NCI-H146 (cell line): ENCODE measurements around the gene FCAR.
"Not testable (repeated sequence)": the region's sequence is repeated elsewhere in the genome, so short reads cannot be mapped to it uniquely, and the experiment has no call there.

Experiments
- DNase-seq: peaks from one replicate; lab custom pipeline; 2025; lab: John Stamatoyannopoulos, UW

The FCAR gene

DNA sequence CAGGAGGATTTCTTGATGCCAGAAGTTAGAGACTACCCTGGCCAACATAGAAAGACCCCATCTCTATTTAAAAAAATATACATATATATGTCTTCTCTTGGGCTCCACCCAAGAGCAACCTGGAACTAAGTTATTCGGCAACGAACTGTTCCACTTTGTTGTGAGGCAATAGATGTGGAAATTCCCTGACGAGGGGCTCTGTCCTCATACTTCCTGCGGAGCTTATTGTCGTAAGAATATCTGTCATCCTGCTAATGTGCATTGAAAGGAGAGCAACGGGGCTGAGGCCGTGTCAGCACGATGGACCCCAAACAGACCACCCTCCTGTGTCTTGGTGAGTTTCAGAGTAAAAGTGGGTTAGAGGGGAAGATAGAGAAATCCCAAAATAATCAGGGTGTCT, at the start of gene FCAR:
Gene FCAR, plus strand, starts transcription at position 246 of the 400 bp plus-strand sequence. Its CDS starts 55 bp downstream, at position 301.
- DNase-seq, result no peak

DNA sequence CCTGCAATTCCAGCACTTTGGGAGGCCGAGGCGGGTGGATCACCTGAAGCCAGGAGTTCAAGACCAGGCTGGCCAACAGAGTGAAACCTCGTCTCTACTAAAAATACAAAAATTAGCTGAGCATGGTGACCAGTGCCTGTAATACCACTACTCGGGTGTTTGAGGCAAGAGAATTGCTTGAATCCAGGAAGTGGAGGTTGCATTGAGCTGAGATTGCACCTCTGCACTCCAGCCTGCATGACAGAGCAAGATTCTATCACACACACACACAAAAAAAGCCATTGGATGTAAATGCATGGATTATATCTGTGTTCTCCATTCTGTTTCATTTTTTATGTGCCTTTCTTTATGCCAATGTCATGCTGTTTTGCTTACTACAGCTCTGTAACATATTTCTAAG, 49.6 kb upstream of the FCAR start:
- not testable (repeated sequence) for DNase-seq

DNA sequence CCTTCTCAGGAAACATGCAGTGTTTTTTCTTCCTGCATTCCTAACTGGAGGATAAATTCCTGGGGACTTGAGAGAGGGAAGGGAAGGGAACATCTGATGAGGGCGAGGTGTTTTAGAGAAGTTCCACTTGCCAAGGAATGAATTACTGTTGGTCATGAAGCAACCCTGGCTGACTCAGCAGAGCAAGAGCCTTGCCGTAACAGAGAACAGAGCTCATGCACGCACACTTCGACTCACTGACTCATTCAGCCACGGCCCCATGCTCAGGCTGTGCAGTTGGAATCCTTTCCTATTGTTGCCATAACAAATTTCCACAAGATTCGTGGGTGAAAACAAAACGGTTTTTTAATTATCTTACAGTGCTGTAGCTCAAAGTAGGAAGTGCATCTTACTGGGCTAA, 48.7 kb upstream of the FCAR start:
- not testable (repeated sequence) for DNase-seq

DNA sequence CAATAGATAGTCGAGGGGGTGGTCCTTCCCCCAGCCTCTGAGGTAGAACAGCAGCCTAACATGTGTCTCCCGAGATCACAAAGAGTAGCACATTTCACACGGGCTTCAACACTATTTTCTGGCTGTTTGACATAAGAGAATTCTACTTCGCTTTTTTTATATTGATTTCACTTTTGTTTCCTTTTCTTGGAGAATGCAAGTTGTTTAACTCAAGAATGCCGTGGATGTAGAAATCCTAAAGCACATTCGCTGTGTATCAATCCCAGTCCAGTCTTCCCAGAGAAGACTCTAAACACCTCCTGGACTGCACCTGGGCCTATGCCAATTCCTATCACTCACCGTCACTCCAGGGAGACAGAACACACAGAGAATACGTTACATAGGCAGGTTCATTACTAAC, 46.0 kb upstream of the FCAR start:
- not testable (repeated sequence) for DNase-seq

DNA sequence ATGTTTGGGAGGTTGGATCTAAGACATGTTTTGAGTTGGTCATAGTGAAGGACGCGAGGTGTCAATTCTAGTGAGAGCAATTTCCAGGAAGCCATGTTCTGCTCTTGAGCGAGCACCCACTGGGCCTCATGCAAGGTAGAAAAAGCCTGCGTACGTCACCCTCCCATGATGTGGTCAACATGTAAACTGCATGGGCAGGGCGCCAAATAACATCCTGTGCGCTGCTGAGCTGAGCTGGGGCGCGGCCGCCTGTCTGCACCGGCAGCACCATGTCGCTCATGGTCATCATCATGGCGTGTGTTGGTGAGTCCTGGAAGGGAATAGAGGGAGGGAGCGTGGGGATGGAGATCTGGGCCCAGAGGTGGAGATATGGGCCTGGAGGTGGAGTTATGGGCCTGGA, 41.5 kb upstream of the FCAR start, which contains the start of gene KIR2DS4:
Gene KIR2DS4, plus strand, starts transcription at position 181 of the 400 bp plus-strand sequence.
- not testable (repeated sequence) for DNase-seq

DNA sequence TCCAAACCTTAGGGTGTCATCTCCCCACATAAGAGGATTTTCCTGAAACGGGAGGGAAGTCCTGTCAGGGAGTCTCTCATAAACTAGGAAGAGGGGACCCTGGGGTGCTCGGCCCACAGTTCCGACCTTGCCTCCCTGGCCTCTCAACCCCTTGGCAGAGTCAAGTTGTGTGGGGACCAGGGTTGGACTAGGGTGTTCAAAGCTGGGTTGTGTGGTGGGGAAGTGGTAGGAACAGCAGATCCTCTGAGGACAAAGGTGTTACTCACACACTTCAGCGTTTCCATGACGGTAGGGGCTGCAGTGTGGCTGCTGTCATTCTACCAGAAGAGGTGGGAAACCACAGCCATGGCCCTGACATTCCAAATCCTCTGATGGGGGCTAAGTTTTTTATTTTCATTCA, 38.9 kb upstream of the FCAR start:
- not testable (repeated sequence) for DNase-seq

DNA sequence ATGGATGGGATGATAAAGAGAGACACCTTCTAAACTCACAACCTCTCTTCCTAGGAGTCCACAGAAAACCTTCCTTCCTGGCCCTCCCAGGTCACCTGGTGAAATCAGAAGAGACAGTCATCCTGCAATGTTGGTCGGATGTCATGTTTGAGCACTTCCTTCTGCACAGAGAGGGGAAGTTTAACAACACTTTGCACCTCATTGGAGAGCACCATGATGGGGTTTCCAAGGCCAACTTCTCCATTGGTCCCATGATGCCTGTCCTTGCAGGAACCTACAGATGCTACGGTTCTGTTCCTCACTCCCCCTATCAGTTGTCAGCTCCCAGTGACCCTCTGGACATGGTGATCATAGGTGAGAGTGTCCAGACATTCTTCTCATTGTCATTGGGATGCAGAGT, 36.5 kb upstream of the FCAR start:
- not testable (repeated sequence) for DNase-seq

DNA sequence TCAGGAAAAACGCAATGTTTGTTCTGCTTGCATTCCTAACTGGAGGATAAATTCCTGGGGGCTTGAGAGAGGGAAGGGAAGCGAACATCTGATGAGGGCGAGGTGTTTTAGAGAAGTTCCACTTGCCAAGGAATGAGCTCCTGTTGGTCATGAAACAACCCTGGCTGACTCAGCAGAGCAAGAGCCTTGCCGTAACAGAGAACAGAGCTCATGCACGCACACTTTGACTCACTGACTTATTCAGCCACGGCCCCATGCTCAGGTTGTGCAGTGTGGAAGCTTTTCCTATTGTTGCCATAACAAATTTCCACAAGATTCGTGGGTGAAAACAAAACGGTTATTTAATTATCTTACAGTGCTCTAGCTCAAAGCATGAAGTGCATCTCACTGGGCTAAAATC, 30.9 kb upstream of the FCAR start:
- DNase-seq, result not testable (repeated sequence)

DNA sequence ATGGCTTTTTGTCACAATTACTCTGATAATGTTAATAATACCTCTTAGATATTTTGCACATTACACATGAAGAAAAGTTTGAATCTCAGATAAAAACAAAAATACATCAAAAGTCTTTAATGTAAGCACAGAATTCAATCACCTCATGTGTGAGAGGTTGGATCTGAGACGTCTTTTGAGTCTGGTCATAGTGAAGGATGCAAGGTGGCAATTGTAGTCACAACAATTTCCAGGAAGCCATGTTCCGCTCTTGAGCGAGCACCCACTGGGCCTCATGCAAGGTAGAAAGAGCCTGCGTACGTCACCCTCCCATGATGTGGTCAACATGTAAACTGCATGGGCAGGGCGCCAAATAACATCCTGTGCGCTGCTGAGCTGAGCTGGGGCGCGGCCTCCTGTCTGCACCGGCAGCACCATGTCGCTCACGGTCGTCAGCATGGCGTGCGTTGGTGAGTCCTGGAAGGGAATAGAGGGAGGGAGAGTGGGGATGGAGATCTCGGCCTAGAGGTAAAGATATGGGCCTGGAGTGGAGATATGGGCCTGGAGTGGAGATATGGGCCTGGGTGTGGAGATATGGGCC, 23.9 kb upstream of the FCAR start, which contains the start of gene KIR3DL2:
Gene KIR3DL2, plus strand, starts transcription at position 383 of the 580 bp plus-strand sequence. Its CDS starts 33 bp downstream, at position 416.
- not testable (repeated sequence) for DNase-seq

DNA sequence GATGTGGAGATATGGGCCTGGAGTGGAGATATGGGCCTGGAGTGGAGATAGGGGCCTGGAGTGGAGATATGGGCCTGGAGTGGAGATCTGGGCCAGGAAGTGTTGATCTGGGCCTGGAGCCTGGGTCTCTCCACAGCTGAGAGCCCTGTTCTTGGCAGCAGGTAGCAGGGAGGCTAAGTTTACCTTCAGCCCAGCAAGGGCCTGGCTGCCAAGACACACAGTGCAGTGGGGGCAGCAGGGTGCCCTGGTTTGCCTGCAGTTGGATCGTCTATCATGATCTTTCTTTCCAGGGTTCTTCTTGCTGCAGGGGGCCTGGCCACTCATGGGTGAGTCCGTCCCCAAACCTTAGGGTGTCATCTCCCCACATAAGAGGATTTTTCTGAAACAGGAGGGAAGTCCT, 23.1 kb upstream of the FCAR start:
- no peak for DNase-seq

DNA sequence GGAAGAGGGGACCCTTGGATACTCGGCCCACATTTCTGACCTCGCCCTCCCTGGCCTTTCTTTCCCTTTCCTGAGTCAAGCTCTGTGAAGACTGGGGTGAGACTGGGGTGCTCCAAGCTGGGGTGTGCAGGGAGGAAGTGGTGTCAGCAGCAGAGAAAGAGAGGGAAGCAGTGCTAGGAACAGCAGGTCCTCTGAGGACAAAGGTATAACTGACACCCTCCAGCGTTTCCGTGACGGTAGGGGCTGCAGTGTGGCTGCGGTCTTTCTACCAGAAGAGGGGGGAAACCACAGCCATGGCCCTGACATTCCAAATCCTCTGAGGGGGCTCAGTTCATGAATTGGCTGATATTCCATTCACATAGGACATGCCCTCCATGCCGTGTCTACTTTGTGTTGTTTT, 22.7 kb upstream of the FCAR start:
- no peak for DNase-seq

DNA sequence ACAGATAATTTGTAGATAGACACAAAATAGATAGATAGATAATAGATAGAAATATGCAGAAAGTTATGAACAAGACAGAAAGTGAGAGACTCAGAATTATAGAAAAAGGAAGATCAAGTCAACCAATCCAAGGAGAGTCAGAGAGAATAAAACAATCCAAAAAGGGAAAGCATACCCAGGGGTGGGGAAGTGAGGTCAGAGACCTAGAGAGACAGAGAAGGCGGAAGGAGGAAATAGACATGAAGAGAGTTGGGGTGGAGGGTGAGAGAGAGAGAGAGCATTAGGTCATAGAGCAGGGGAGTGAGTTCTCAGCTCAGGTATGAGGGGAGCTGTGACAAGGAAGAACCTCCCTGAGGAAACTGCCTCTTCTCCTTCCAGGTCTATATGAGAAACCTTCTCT, 18.8 kb upstream of the FCAR start:
- not testable (repeated sequence) for DNase-seq

DNA sequence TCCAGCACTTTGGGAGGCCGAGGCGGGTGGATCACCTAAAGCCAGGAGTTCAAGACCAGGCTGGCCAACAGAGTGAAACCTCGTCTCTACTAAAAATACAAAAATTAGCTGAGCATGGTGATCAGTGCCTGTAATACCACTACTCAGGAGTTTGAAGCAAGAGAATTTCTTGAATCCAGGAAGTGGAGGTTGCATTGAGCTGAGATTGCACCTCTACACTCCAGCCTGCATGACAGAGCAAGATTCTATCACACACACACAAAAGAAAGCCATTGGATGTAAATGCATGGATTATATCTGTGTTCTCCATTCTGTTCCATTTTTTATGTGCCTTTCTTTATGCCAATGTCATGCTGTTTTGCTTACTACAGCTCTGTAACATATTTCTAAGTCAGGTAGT, 15.6 kb upstream of the FCAR start:
- DNase-seq, result not testable (repeated sequence)

DNA sequence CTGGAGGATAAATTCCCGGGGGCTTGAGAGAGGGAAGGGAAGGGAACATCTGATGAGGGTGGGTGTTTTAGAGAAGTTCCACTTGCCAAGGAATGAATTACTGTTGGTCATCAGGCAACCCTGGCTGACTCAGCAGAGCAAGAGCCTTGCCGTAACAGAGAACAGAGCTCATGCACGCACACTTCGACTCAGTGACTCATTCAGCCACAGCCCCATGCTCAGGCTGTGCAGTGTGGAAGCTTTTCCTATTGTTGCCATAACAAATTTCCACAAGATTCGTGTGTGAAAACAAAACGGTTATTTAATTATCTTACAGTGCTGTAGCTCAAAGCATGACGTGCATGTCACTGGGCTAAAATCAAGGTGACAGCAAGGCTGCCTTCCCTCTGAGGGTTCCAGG, 14.6 kb upstream of the FCAR start:
- not testable (repeated sequence) for DNase-seq

DNA sequence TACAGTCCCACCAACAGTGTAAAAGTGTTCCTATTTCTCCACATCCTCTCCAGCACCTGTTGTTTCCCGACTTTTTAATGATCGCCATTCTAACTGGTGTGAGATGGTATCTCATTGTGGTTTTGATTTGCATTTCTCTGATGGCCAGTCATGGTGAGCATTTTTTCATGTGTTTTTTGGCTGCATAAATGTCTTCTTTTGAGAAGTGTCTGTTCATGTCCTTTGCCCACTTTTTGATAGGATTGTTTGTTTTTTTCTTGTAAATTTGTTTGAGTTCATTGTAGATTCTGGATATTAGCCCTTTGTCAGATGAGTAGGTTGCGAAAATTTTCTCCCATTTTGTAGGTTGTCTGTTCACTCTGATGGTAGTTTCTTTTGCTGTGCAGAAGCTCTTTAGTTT, 10.6 kb upstream of the FCAR start:
- DNase-seq, result not testable (repeated sequence)

DNA sequence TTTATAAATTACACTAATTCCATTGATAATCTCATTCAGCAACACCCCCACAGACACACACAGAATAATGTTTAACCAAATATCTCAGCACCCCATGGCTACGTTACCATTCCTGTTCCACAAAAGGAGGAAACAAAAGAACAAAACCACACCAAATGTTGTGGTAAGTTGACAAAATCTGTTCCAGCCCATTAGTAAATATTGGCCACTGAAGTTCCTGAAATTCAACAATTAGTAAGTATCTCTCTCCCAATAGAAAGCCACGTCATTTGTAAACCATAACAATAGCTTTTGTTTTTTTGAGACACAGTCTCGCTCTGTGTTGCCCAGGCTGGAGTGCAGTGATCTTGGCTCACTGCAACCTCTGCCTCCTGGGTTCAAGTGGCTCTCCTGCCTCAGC, 2.3 kb upstream of the FCAR start:
- no peak for DNase-seq

DNA sequence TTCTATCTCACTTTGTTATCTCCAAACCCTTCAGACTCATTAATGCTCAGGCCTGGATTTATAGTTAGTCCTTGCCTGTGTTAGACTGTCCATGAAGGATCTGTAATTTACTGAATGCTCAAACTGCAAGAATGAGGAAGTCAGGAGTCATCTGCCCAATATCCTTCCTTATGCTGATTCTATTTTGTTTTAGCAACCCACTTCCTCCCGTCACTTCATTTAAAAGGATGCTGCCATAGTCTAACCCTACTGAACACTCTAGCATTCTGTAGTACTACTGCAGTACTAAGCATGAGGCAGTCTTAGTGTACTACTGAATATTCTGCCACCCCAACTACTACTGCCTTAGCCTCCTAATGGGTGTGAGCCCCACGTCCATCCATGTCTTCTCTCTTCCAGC, 1.5 kb downstream of the FCAR start:
- no peak for DNase-seq

DNA sequence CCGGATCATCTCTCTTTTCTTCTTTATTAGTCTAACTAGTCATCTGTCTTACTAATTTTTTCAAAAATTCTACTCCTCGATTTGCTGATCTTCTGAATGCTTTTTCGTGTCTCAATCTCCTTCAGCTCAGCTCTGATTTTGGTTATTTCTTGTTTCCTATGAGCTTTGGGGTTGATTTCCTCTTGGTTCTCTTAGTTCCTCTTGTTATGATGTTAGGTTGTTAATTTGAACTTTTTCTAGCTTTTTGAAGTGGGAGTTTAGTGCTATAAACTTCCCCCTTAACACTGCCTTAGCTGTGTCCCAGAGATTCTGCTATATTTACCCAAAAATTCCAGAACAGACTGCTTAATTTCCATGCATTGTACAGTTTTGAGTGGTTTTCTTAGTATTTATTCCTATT, 3.4 kb downstream of the FCAR start:
- DNase-seq, result no peak

DNA sequence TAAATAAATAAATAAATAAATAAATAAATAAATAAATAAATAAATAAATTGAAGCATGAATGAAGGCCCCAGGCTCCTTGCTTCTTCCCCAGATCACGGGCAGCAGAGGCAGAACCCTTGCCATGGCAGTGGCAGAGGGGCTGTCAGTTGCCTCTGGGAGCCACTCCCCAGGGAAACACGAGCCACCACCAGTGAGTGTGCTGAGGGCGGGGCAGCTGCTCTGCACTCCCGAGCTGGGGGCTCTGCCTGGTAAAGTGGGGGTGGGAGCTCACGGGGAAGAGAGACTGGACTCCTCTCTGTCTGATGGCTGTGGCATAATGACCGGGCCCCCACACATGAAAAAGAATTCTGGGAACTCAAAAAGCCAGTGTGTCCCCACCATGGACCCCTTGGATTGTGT, 7.8 kb downstream of the FCAR start:
- DNase-seq, result no peak

DNA sequence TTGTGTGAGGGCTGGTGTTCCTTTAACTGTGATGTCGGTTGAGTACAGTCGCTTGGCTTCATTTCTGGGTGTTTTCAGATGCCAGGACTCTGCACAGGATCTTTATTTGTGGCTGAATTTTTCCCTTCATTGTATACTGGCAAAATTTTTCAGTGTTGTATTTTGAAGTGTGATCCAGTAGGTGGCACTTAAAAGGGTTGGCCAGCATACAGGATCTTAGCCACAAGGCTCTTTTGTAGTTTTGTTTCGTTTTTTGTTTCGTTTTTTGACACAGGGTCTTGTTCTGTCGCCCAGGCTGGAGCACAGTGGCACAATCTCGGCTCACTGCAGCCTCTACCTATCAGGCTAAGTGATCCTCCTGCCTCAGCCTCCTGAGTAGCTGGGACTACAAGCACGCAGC, 8.7 kb downstream of the FCAR start:
- DNase-seq, result no peak

DNA sequence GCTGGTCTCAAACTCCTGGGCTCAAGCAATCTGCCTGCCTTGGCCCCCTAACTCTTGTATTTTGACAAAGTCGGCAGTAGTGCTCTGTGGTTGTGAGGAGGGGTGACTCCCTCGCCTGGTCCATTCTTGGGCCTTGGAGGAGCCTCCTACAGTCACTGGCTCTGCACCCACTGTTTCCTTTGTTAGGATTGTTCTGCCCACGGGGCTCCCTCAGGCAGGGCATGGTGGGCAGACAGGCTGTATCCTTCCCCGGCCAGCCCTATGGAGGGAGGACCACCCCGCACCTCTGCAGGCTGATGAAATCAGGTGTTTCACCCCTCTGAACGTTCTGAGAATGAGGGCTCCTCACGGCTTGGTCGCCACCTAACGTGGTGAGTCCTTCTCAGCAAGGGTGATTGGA, 9.2 kb downstream of the FCAR start:
- DNase-seq, result no peak

DNA sequence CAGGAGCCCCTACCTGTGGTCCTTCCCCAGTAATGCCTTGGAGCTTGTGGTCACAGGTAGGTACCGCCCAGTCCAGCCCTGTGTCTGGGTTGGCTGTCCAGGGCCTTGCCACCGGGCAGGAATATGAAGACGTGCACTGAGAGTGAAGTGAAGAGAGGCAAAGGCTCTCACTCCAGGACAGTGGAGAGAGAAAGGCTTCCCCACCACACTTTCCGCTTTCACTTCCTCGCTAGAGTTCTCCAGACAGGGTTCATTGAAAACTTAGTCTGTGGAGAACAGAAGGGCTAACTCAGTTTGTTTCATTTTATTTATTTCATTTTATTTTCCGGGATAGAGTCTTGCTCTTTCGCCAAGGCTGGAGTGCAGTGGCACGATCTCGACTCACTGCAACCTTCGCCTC, 14.2 kb downstream of the FCAR start:
- no peak for DNase-seq

DNA sequence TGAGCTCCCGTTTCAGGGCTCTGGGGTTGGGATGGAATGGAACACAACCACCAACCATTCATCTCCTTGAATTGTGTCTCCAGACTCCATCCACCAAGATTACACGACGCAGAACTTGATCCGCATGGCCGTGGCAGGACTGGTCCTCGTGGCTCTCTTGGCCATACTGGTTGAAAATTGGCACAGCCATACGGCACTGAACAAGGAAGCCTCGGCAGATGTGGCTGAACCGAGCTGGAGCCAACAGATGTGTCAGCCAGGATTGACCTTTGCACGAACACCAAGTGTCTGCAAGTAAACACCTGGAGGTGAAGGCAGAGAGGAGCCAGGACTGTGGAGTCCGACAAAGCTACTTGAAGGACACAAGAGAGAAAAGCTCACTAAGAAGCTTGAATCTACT, 15.5 kb downstream of the FCAR start:
- no peak for DNase-seq

DNA sequence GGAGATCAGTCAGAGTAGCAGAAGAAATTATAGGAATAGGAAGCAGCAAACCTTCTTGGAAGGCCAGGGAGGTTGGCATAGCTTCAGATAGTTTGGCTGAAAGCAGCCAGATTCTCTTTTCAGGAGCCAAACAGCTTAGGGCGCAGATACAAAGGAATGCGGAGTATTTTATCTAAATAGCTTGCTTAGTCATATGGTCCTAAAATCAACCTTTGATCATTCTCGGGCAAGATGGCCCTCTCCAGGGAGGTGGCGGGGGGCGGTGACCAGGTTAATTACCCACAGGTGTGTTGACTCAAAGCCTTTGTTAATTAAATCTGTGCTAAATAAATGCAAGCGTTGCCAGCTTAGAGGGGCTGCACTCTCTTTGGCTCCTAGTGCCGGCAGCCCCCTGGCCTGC, 19.4 kb downstream of the FCAR start:
- no peak for DNase-seq
